Hepatic stellate cell (primary cell): ENCODE data around the gene SCGB1D4.

Experiments used
- DNase-seq: peaks from one replicate; pipeline ENCODE4 v3.0.0; 2011; ENCODE audit warnings: low spot score

SCGB1D4 gene

GRCh38 chr11:62273789-62274275 is 25.0 kb downstream of the SCGB1D4 start:
- DNase-seq = no peak

DNA sequence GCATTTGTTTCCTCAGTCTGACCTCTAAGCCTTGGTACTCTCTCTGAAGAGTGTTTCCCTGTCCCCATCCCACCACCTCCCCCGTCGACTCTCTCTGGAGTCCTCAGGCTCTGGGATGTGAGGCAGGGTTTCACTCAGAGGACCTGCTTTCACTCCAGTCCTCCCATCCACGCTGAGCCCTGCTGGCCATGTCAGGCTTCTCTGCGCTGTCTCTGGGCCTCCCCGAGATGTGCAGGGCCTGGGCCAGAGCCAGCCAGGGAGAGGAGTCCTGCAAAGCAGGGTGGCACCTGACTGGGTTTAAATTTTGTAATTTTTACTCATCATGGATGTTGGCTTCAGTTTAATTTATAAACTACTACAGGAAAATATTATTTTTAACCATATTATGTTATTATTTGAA is 25.6 kb downstream of the SCGB1D4 start:
- DNase-seq = no peak

DNA sequence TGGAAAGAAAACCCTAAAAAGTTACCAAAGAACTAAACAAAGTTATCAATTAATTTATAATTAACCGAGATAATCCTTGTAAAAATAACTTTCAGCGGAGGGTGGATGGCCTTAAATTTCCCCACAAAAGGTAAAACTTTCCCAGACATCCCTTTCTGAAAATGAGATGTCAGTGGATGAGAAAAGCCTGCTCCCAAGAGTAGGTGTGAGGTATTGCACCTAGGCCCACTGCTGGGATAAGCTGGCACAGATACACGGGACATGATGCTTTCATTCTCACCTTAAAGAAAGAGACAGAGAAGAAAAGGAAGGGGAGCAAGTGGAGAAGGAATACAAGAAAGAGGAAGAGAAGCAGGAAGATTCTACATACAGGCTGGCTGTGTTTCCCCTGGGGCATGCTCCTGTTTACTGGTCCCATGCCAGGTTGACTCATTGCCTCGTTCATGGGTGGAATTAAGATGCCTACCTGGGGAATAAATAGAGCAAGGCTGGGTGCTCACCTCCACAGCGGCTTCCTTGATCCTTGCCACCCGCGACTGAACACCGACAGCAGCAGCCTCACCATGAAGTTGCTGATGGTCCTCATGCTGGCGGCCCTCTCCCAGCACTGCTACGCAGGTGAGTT is 29.1 kb downstream of the SCGB1D4 start, which contains the start of gene SCGB2A2:
Gene SCGB2A2, plus strand, starts transcription at position 505 of the 625 bp plus-strand sequence. Its CDS starts 59 bp downstream, at position 564.
- DNase-seq = no peak

GRCh38 chr11:62267576-62267975 is 31.3 kb downstream of the SCGB1D4 start:
- no peak for DNase-seq

DNA sequence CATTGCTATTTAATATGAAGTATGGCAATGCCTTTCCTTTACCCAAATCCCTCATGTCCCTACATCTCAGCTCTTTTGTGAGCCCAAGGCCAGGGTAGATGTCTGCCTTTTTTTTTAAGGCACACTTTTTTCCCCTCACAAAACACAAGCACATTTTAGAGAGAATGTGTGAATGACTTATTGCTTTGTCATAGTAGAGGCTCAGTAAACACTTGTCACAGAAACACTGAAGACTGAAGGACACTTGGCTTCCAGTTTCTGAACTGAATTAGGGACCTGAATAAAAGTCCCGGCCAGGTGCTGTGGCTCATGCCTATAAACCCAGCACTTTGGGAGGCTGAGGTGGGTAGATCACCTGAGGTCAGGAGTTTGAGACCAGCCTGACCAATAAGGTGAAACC is 31.8 kb downstream of the SCGB1D4 start:
- DNase-seq = no peak

DNA sequence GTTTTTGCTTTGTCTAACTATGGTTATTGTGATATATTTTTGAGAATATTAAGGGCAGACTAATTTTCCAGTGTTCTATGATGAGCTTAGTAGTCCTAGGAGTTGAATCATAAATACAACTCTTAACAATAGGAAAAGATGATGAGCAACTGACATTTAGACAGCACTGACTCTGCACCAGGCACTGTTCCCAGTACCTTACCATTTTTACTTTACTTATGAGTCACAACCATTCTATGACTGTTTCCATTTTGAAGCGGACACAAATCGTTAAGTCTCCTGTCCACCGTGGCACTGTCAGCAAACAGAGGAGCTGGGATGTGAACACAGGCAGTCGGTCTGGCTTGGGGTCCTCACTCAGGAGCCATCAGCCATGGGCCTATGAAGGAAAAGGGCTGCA is 32.3 kb downstream of the SCGB1D4 start:
- DNase-seq = no peak

DNA sequence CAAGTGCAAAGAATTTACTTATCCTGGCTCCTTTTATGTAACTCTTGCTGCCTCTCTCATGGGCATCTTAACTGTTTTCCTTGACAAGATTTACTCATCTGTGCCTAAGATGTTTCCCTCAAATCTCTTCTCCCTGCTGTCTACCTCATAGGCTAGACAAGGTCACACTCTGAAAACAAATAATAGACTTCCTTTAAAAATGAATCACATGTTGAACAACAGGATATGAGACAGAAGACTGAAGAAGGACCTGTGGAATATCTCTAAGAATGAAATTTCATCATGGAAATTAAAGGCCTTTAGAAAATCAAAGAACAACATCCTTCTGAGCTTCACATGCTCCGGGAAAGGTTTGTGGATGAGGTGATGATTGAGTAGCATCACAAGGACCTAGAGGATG is 34.9 kb downstream of the SCGB1D4 start:
- DNase-seq = no peak

DNA sequence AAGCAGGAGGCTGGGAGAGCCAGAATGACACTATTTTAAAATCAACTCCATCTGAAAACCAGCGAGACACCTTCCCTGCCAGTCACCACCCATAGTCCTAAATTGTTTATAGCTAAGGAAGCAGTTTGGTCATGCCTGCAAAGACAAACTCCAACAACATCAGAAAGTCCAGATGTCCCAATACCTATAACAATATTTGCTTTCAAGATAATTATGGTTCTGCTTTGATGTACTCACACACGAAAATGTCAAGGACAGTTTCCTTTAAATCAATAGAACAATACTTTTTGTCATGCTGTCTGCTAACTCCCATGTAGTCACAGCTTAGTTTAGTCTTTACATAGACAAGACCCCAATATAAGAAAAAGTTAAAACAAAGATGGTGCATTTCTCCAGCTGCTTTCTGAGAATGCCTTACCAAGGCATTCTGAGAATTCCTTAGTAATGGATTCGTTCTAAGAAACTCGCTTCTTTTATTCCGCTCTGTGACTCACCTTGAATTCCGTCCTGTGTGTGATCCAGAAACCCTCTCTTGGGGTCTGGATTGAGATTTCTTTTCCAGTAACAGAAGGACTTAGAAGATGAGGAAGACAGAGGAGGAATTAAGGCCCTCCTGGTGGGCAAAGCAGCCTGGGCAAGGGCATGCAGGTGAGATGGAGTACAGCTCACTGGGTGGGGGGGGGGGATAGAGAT is 38.5 kb downstream of the SCGB1D4 start:
- DNase-seq = no peak

GRCh38 chr11:62256281-62256680 is 42.6 kb downstream of the SCGB1D4 start:
- DNase-seq = no peak

- no peak for DNase-seq
Observed at GRCh38 chr11:62253999-62254542, 44.8 kb downstream of the SCGB1D4 start.

DNA sequence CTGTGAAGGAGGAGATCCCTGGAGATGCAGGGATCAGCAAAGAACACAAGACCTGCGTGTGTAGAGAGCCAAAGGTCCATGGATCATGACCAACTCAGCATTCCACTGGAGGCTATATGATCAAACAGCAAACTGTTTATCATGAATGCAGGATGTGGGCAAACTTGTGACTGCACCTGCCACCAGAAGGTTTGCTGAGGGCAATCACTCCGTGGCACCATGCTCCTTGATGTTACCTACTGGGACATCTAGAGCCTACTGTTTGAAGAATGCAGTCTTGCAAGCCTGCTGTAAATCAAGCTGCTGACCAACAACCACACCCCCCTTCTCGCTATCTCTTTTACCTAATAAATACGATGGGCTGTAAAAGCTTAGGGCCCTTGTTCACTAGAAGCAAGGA is 47.2 kb downstream of the SCGB1D4 start:
- no peak for DNase-seq
